CD4-positive, alpha-beta T cell (primary cell): Measurements from ENCODE around the gene ZNF518A. TPM values are rescaled to one million over a fixed set of nuclear protein-coding genes. Genes with fewer than 3 reads are reported as not detected.

Experiments
- ATAC-seq: fragments of 200-7000 bp; cut with Tn5 transposase; one replicate; pipeline ENCODE4 v1.10.0; 2022; ENCODE audit warnings: mild to moderate bottlenecking; ENCODE audit not compliant: poor library complexity
- CTCF ChIA-PET: fragments of 350-600 bp; sonication (Branson Sonifier 250); formaldehyde crosslinking; loops from one replicate; lab custom pipeline; 2021; ENCODE audit warnings: antibody characterized with exemption, inconsistent platforms; lab: Charles Lee
- POLR2A ChIA-PET: fragments of 350-600 bp; sonication (Branson Sonifier 250); formaldehyde crosslinking; loops from one replicate; lab custom pipeline; 2021; ENCODE audit warnings: antibody characterized with exemption, inconsistent platforms; lab: Charles Lee
- DNase-seq, 14 experiments: peaks; one replicate each; pipeline ENCODE4 v3.0.0-alpha.2; 2013 to 2020; ENCODE audit warnings: mixed read lengths in 2 of 14
- H3K27ac ChIP-seq, 2 donors: one replicate each; pipeline versions ENCODE4 v1.5.1 to v1.7.0; 2013; ENCODE audit warnings: low read length in 2 of 2, low read depth in 1 of 2, mild to moderate bottlenecking in 1 of 2
- H3K27me3 ChIP-seq, 2 experiments: 1 replicate in 1 of 2; 2 replicates in 1 of 2; pipeline versions ENCODE4 v1.6.1 to v1.7.0; 2013; ENCODE audit warnings: low read length in 2 of 2, control low read depth in 1 of 2, mild to moderate bottlenecking in 1 of 2, moderate library complexity in 1 of 2; ENCODE audit not compliant: insufficient read depth in 2 of 2, control insufficient read depth in 1 of 2
- H3K36me3 ChIP-seq: one replicate; pipeline ENCODE4 v1.6.1; 2013; ENCODE audit warnings: low read length, control low read depth; ENCODE audit not compliant: insufficient read depth
- H3K4me1 ChIP-seq: one replicate; pipeline ENCODE4 v1.6.1; 2013; ENCODE audit warnings: low read length, control low read depth; ENCODE audit not compliant: insufficient read depth
- H3K4me3 ChIP-seq: one replicate; pipeline ENCODE4 v1.5.1; 2013; ENCODE audit warnings: mild to moderate bottlenecking, low read length, moderate library complexity
- H3K9me3 ChIP-seq, 2 experiments: 1 replicate in 1 of 2; 2 replicates in 1 of 2; pipeline versions ENCODE4 v1.6.1 to v1.7.0; 2013; ENCODE audit warnings: low read length in 2 of 2, mild to moderate bottlenecking in 2 of 2, control low read depth in 1 of 2, moderate library complexity in 1 of 2; ENCODE audit not compliant: control insufficient read depth in 1 of 2, insufficient read depth in 1 of 2
- H3K27ac Mint-ChIP-seq: one replicate; pipeline ENCODE4 v1.8.0; 2020; ENCODE audit warnings: mixed read lengths
- H3K27me3 Mint-ChIP-seq: one replicate; pipeline ENCODE4 v1.8.0; 2021; ENCODE audit warnings: mixed read lengths
- H3K36me3 Mint-ChIP-seq: one replicate; pipeline ENCODE4 v1.8.0; 2021; ENCODE audit warnings: low read depth, mixed read lengths
- H3K4me1 Mint-ChIP-seq: one replicate; pipeline ENCODE4 v1.8.0; 2021; ENCODE audit warnings: low read depth, mixed read lengths
- H3K4me3 Mint-ChIP-seq: one replicate; pipeline ENCODE4 v1.8.0; 2020; ENCODE audit warnings: mild to moderate bottlenecking, mixed read lengths
- H3K9me3 Mint-ChIP-seq: one replicate; pipeline ENCODE4 v1.8.0; 2020; ENCODE audit warnings: mixed read lengths
- intact Hi-C, 2 experiments: fragments of 100-400 bp; cut with DNase I in 1 of 2; cut with micrococcal nuclease in 1 of 2; formaldehyde crosslinking; loops; one replicate each; pipeline versions ENCODE4 v1.15.1 to v1.9.0; 2023 to 2025; cut with DNase I, micrococcal nuclease
- total RNA-seq, 174 experiments: library from RNA in 2 of 174; stranded (reverse) in 2 of 174; gene quantifications; one replicate each; pipeline ENCODE4 v1.2.3 and lab custom pipeline; 2021 to 2026
- TF ChIP-seq, protein P1 (sequence below): fragments of 200-600 bp; IDR thresholded peaks from one replicate; pipeline ENCODE4 v1.8.0; 2022; ENCODE audit warnings: antibody characterized with exemption, mild to moderate bottlenecking

The ZNF518A gene
- total RNA-seq, 2 experiments from 2014 or later: 7.4 to 7.9 TPM

DNA sequence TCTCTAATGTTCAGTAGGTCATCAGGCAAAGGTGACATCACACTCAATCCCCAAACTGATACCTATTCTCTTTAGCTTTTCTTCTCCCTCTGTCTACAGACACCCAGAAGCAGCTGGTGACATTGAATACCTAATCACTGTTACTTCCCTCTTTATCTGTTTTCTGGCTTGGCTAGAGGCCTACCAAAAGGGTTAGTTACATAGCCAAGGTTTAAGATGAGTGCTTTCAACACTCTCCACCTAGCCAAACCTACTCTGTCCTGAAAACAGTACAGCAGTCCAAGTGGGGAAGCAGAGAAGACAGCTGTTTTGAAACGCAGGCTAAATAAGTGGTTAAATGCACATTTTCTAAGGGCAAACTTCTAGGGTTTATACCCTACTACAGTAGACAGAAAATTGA, 47.3 kb upstream of the ZNF518A start:
- ATAC-seq: no peak
- POLR2A ChIA-PET: interaction anchor here (1.0 to 1.1 kb wide), 2 partner anchors 47 kb away, joined by 3 to 6 read pairs; partner anchors contain the start of gene ZNF518A
- Histone ChIP-seq H3K27ac (no peak overlapping the region), H3K4me3 (no peak overlapping the region), H3K36me3 (no peaks in the 10 kb centered on the region), H3K9me3 (no peaks in the 10 kb centered on the region), H3K4me1 (no peaks in the 10 kb centered on the region), H3K27me3 (no peaks in the 10 kb centered on the region)
- no peak for DNase-seq
- TF ChIP-seq, protein P1, sequence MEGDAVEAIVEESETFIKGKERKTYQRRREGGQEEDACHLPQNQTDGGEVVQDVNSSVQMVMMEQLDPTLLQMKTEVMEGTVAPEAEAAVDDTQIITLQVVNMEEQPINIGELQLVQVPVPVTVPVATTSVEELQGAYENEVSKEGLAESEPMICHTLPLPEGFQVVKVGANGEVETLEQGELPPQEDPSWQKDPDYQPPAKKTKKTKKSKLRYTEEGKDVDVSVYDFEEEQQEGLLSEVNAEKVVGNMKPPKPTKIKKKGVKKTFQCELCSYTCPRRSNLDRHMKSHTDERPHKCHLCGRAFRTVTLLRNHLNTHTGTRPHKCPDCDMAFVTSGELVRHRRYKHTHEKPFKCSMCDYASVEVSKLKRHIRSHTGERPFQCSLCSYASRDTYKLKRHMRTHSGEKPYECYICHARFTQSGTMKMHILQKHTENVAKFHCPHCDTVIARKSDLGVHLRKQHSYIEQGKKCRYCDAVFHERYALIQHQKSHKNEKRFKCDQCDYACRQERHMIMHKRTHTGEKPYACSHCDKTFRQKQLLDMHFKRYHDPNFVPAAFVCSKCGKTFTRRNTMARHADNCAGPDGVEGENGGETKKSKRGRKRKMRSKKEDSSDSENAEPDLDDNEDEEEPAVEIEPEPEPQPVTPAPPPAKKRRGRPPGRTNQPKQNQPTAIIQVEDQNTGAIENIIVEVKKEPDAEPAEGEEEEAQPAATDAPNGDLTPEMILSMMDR: no peak
- Mint-ChIP-seq H3K4me1 (no peaks in the 10 kb centered on the region), H3K4me3 (no peak overlapping the region), H3K27me3 (no peaks in the 10 kb centered on the region), H3K36me3 (peaks cover 58% of the 10 kb centered on the region), H3K27ac (no peak overlapping the region), H3K9me3 (no peaks in the 10 kb centered on the region)
- intact Hi-C loops: loop anchor here in 1 of 2 experiments (2.0 kb wide), 1 partner anchor 34 kb away; no protein-coding TSS in a partner anchor
- CTCF ChIA-PET: interaction anchor here (1.4 kb wide), 1 partner anchor 23 kb away, joined by 3 read pairs; no protein-coding TSS in a partner anchor

DNA sequence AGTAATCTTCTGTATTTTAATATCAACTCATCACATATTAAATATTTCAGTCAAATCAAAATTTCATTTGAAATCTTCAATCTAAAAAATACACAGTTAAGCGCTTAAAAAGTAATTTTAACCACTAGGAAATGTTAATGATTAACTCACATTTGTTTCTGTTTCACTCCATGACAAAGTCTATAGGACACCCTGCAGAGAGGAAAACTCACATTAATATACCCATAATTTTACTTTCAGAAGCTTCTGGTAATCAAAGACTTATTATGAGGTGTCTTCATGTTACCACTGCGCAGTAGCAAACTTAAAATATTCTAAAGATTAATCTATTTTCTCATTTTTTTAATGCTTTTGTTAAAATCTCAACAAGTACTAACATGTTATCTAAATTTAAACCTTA, 41.0 kb upstream of the ZNF518A start:
- Histone ChIP-seq H3K27ac (peak overlapping the region in 1 of 2 donors; percentile 97), H3K27me3 (peaks cover 14 to 21% of the 10 kb centered on the region in 2 experiments), H3K4me1 (peaks cover 13% of the 10 kb centered on the region), H3K9me3 (no peaks in the 10 kb centered on the region), H3K4me3 (peak overlapping the region; percentile 78), H3K36me3 (no peaks in the 10 kb centered on the region)
- no peak for ATAC-seq
- POLR2A ChIA-PET: interaction anchor here (0.7 to 3.7 kb wide), 10 partner anchors 12 to 744 kb away, joined by 3 to 250 read pairs (median 4); partner anchors contain the start of genes CCNJ, LCOR, TCTN3 and ZNF518A
- Mint-ChIP-seq H3K36me3 (peaks cover 44% of the 10 kb centered on the region), H3K27me3 (peaks cover 35% of the 10 kb centered on the region), H3K4me1 (peaks cover 16% of the 10 kb centered on the region), H3K4me3 (peak overlapping the region; percentile 93), H3K27ac (peak overlapping the region; percentile 98), H3K9me3 (peaks cover 6% of the 10 kb centered on the region)
- intact Hi-C loops: loop anchor here in 1 of 2 experiments (5.0 kb wide), 1 partner anchor 397 kb away; the partner anchor contains the start of gene TCTN3
- TF ChIP-seq, protein P1: no peak
- DNase-seq: no peak
- CTCF ChIA-PET: interaction anchor here (1.9 to 3.3 kb wide), 2 partner anchors 41 to 395 kb away, joined by 8 to 20 read pairs; partner anchors contain the start of genes TCTN3 and ZNF518A

DNA sequence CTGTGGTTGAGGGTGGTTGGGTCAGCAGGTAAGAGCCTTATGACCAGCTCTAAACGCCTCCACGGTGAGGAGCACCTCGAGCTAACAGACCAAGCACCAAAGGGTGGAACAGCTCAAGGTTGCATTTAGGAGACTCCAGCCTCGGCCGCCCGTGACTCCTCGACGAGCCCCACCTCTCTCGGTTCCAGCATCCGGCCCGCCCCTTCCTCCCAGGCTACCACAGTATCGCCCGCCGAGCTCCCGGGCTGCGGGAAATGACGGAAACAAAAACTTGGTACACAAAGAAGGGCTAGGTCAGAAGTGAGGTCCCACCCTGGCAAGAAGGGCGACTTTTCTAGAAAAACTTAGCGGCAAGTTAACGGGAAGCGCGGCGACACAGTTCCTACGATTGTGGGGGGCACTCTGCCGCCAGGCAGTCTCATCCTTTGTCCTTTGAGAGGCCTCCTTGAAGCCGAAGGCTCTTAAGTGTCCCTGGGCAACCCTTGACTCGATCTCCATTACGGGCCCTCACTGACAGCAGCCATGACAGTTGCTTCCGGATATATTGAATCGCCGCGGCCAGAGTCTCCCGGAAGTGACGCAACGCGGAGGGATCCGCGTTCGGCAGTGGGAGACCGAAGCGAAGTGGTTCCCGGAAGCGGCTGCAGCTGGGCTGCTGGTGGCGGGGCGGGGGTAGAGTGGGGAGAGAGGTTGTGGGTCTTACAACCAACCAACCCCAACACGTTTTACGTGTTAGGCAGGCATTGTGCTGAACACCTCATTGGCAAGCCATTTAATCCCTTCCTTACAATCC, 40.2 kb upstream of the ZNF518A start:
- Mint-ChIP-seq H3K4me1 (peaks cover 16% of the 10 kb centered on the region), H3K4me3 (peak overlapping the region; percentile 93), H3K9me3 (peaks cover 6% of the 10 kb centered on the region), H3K27ac (peak overlapping the region; percentile 98), H3K27me3 (peaks cover 43% of the 10 kb centered on the region), H3K36me3 (peaks cover 38% of the 10 kb centered on the region)
- no peaks in the 10 kb centered on the region for H3K9me3 ChIP-seq
- TF ChIP-seq, protein P1: no peak
- intact Hi-C loops: loop anchor here (1.0 to 5.0 kb wide), 4 partner anchors 40 to 497 kb away; partner anchors contain the start of genes CCNJ (in 2 of the 2), ZNF518A (in 2 of the 2), TCTN3 (in 1 of the 2) and TM9SF3 (in 1 of the 2)
- peaks cover 14 to 28% of the 10 kb centered on the region in 2 experiments for H3K27me3 ChIP-seq
- H3K36me3 ChIP-seq: no peaks in the 10 kb centered on the region
- H3K4me3 ChIP-seq: peak overlapping the region; percentile 78
- ChIA-PET CTCF (interaction anchor here (1.2 to 3.3 kb wide), 3 partner anchors 12 to 396 kb away, joined by 3 to 20 read pairs (median 8); partner anchors contain the start of genes TCTN3 and ZNF518A), POLR2A (interaction anchor here (0.7 to 3.7 kb wide), 14 partner anchors 11 to 743 kb away, joined by 3 to 250 read pairs (median 3); partner anchors contain the start of genes CCNJ, LCOR, TCTN3 and ZNF518A)
- H3K4me1 ChIP-seq: peaks cover 13% of the 10 kb centered on the region
- ATAC-seq (peak; percentile 84), DNase-seq (peak; percentile 86 to 97 (median 90))
- peak overlapping the region; percentile 90 to 97 for H3K27ac ChIP-seq
